HG03175 (cell line): ENCODE measurements around the gene NPAS2.

Experiments used
- ATAC-seq: cut with Tn5 transposase; IDR thresholded peaks from one replicate; pipeline ENCODE4 v1.9.1; 2021; ENCODE audit warnings: mild to moderate bottlenecking, moderate library complexity; ENCODE audit not compliant: unreplicated experiment

Gene NPAS2, protein sequence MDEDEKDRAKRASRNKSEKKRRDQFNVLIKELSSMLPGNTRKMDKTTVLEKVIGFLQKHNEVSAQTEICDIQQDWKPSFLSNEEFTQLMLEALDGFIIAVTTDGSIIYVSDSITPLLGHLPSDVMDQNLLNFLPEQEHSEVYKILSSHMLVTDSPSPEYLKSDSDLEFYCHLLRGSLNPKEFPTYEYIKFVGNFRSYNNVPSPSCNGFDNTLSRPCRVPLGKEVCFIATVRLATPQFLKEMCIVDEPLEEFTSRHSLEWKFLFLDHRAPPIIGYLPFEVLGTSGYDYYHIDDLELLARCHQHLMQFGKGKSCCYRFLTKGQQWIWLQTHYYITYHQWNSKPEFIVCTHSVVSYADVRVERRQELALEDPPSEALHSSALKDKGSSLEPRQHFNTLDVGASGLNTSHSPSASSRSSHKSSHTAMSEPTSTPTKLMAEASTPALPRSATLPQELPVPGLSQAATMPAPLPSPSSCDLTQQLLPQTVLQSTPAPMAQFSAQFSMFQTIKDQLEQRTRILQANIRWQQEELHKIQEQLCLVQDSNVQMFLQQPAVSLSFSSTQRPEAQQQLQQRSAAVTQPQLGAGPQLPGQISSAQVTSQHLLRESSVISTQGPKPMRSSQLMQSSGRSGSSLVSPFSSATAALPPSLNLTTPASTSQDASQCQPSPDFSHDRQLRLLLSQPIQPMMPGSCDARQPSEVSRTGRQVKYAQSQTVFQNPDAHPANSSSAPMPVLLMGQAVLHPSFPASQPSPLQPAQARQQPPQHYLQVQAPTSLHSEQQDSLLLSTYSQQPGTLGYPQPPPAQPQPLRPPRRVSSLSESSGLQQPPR

DNA sequence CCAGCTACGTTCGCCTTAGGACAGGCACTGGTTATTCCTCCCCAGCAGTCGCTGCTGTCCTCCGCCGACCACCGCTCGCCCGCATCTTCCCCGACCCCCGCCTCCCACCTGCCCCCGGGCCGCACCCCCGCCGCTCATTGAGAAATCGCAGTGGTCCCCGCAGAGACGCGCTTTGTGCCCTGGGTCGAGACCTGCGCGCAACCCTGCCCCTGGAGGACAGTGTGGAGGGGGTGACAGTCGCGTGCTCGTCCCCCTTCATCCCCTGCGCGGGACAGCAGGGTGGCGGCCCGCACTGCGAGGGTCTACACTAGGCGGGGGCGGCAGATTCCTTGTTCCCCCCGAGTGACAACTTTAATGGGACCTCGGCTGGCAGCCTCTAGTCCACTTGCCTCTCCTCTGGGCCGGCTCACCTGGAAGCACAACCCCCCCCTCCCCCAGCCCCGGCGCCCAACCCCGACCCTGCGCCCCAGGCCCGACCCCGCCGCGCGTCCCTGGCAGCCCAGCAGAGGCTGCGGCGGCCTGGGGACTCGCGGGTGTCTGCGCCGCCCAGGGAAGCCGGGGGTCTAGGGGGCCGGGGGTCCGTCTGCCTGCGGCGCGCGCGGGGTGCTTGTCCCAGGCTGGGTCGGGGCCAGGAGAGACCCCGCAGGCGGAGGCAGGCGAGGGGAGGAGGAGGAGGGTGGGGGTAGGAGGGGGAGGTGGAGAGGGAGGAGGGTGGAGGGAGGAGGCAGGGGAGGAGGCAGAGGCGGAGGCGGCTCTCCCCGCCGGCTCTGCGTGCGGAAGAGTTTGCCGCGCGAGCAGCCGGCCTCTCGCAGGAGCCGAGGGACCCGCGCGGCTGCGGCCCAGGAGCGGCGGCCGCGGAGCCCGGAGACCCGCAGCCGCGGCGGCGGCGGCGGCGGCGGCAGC lies at the start of gene NPAS2:
TSS of gene NPAS2 (plus strand) at position 770 of the 903 bp plus-strand sequence. CDS start 84,616 bp downstream, outside the sequence.
- ATAC-seq: no peak

DNA sequence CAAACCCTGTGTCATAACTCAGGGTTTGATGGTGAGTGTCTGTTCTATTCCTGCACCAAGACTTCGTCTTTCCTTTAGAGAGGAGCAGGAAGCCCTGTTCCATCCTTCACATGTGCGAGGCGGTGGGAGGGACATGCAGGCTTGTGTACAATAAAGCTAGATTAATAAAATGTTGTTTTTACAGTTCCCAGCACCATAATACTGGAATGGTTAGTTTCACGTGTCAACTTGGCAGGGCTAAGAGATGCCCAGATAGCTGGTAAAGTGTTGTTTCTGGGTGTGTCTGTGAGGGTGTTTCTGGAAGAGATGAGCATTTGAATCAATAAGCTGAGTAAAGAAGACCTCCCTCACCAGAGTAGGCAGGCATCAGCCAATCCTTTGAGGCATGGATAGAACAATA lies 48.8 kb upstream of the NPAS2 start:
- no peak for ATAC-seq

DNA sequence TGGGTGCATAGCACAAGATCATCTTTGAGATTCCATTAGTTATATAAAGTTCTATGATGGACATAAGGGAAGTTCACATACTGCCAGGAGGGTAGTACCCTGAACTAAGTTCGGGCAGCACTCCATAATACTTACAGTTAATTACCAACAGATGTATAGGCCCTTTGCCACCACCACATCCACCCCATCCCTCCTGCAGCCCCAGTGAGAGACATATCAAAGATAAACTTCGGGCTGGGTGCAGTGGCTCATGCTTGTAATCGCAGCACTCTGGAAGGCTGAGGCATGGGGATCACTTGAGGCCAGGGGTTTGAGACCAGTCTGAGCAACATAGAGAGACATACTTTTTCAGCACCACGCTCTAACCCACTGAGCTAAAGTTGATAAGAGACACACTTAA lies 46.4 kb upstream of the NPAS2 start:
- no peak for ATAC-seq

DNA sequence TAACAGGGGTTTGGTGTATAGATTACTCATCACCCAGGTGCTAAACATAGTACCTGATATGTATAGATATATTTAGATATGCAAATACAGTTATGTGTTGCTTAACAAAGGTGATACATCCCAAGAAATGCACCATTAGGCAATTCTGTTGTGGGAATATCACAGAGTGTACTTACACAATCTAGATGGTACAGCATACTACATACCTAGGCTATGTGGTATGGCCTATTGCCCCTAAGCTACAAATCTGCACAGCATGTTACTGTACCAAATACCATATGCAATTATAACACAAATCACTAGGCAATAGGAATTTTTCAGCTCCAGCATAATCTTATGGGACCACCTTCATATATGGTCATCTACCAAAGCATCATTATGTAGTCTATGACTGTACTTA lies 43.5 kb upstream of the NPAS2 start:
- ATAC-seq: no peak

DNA sequence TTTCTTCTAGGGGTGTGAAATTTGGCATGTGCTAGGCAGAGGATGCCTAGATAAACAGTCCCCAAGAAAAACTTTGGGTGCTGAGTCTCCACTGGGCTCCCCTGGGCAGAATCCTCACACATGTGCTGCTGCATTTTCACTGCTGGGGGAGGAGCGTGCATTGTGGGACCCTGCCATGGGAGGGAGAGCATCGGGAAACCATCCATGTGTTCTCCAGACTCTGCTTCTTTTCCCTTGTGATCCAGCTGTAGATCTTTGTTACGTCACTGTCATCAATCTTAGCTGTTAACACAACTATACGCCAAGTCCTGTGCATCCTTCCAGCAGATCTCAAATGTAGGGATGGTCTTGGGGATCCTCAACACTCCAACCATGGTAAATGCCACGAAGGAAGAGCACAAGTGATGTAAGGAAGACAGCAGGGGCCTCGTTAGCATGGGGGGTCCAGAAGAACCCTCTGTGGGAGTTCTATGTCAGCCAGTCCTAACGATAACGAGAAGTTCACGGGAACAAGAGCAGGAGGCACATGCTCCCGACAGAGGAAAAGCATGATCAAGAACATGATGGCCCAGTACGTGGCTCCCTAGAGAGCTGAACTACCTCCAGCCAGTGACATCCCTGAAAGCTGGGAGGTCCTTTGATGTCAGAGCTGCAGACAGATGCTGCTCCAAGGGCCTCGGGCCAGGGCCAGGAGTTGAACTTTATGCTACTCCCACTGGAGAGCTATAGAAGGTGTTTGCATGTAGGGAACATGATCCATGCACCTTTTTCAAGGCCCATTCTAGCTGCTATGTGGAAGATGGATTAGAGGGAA lies 41.1 kb upstream of the NPAS2 start:
- no peak for ATAC-seq

DNA sequence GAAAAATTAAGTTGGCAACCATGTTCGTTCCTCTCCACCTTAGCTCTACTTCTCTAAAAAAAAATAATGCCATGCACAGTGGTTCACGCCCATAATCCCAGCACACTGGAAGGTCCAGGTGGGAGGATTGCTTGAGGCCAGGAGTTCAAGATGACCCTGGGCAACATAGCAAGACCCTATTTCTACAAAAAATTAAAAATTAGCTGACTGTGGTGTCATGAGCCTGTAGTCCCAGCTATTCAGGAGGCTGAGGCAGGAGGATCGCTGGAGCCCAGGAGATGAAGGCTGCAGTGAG lies 40.1 kb upstream of the NPAS2 start:
- no peak for ATAC-seq

DNA sequence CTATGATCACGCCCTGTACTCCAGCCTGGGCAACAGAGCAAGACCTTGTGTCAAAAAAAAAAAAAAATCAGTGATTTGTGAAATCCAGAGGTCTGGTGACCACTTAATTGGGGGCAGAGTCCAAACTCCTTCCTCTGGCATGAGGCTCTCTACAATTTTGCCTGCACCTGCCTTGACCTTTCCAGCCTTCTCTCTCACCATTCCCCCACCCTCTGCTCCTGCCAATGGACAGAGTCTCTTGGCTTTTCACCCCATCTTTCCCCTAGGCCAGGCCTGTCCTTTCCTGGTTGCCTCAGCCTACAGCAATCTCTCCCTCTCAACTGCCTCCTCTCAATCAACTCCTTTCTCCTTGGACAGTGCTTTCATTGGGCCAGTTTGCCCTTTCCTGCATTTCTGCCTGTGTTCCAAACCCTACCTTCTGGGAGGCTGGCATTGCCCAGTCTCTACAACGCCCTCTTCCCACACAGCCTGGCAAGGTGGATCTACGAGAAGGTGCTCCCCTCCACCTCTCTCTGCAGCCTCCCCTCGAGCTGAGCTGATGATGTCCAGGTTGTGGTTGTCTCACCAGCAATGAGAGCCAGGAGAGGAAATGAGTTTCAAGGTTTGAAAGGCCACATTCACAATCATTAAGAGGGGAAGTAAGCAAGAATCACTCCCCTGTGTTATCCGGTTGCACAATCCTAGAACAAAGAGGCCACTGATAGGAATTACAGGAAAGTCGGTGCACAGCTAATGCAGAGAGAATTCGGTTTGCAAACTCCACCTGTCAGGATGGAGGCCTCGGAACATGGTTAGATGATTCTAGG lies 39.5 kb upstream of the NPAS2 start:
- no peak for ATAC-seq

DNA sequence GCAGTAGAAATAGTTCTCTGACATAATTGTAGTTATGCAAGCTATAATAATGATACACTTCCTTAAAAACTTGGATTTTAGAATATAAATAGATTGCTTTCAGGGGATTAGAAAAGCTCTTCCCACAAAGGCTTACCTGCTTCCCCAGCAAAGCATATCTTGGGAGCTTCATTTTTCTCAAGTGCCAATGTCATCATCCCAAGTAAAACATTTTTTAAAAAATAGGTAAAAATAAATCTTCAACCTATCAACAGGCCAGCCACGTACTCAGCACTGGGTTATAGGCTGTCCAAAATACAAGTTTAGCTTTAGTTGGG lies 39.0 kb upstream of the NPAS2 start:
- no peak for ATAC-seq

DNA sequence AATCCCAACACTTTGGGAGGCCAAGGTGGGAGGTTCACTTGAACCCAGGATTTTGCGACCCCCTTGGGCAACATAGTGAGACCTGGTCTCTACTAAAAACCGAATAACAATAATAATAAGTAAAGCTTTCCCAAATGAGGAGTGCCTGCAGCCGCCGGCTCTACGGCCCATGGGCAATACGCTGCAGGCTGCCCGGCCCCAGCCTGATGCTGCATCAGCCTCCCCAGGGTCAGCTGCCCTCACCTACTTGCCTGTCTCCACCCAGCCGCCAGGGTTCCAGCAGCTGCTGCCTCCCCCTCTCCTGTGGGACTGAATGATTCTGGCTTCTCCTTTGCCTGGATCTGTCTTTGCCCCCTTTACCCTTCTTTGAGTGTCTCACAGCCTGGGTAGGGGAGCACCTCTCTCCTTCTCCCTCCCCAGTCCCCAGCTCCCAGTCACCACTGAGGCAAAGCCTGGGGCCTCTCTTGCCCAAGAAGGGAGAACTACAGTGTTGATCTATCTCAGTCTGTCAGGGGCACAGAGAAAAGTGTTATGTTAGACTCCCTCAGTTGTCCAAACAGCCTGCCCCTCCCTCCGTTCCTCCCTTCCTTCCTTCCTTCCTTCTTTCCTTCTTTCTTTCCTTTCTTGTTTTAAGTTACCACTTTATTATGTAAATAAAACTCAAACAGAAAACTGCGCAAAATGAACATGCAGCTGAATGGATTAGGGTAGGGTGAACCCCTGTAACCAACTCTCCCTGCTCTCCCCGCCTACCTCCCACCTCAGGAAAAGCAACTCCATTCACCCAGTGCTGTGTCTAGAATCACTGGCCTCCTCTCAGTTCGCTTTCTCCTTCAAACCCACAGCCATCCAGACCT lies 38.2 kb upstream of the NPAS2 start:
- no peak for ATAC-seq

DNA sequence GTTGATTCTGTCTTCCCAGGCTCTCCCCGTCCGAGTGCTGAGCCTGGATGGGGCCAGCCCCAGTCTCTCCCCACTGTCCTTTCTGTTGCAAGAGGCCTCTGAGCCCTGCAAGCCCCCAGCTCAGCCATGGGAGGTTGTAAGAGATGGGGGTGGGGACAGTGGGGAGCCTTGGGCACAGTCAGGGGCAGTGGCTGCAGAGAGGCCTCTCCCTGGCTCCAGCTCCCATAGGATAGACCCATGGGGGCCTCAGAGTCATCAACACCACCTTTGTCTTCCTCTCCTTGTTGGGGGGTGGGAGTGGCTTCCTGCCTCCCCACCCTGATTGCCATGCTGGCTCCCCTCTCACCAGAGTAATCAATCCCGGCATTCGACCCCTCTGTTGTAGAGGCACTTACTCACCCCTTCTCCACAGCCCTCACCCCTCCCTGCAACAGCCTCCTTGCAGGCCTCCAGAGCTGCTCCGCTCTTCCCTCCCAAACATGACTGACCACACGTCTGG lies 37.5 kb upstream of the NPAS2 start:
- no peak for ATAC-seq

DNA sequence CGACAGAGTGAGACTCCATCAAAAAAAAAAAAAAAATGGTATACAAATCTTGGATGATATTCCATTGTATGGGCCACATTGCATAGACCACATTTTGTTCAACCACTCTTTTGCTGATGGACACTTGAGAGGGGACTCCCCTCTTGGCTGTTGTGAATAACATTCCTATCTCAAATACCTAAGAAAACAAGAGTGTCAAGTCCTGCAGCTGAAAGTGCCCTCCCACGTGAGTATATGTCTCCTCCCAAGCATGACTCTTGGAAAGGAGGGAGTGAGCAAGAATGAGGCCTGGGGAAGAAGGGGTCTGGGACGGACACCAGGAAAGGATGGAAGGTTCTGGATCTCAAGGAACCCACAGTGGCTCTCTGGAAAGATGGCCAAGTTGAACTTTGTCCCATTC lies 36.0 kb upstream of the NPAS2 start:
- ATAC-seq: no peak

DNA sequence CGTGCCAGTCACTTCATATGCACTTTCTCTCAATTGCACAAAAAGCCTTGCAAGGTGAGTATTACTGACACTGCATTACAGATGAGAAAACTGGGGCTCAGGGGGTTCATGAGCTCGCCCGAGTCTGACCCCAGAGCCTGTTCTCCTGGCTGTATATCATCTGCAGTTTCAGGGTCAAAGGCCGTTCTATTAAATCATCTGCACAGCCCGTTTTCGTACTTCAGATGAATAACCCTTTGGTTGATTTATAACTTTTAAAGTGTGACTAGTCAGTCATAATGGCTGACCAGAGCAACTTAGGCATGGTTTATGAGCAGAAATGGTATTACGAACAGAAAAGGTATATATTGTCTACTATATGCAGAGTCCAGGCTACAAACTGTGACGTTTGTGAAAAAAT lies 35.3 kb upstream of the NPAS2 start:
- no peak for ATAC-seq

DNA sequence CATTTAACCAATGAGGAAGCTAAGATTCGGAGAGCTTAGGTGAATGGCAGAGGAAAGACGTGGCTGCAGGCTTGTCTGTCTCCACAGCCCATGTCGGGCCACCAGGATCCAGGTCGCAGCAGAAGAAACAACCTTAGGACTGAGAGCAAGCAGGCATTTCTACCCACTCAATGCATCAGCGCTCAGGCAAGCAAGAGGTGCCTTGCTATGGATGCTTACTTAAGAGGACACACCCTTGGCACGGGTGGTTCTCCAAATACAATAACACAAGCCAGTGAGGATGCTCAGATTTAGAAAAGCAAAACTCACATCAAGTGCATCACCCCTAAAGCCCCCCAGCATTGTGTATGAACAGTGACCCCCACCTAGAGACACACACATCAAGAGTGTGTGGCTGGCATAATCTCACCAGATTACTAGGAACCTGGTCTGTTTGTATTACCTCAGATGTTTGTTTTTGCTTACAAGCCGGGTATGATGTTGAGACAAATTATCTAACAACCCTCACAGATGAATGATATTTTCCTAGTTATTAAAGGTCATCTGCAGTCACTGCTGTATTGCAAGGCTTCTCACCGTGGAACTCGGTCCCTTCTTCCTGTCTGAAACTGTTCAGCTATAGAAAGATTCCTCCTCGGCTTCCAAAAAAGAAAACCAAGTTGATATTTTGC lies 34.2 kb upstream of the NPAS2 start:
- no peak for ATAC-seq

DNA sequence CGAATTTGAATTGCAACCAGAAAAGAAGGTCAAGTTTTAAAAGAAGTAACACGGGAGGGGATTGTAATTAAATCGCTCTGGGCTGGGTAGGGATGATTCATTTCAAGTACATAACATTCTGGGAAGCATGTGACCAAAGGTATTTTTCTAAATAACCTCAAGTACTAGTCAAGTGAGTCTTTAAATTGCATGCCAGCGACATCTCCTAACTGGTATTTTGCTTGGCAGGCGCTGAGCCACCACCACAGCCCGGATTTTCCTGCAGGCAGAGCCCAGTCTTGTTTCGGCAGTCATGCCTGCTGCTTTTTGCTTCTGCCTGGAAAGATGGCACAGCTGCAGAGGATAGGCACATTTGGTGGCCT lies 33.7 kb upstream of the NPAS2 start:
- ATAC-seq: no peak

DNA sequence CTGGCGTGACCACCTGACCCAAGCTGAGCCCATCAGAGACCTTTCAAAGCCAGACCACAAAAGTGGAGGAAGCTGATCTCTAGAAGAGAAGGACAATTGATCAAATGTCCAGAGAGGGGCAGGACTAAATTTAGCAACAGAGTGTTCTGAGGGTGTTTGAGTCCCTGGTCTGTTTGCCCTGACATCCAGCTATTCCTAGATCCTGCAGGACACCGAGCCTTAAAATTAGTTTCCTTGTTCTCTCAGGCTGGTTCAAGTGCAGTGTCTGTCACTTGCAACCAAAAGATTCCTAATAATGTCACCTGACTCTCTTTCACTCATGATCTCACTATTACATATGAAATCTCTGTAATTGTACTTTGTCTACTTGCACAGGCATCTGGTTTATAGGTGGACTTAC lies 33.0 kb upstream of the NPAS2 start:
- no peak for ATAC-seq

DNA sequence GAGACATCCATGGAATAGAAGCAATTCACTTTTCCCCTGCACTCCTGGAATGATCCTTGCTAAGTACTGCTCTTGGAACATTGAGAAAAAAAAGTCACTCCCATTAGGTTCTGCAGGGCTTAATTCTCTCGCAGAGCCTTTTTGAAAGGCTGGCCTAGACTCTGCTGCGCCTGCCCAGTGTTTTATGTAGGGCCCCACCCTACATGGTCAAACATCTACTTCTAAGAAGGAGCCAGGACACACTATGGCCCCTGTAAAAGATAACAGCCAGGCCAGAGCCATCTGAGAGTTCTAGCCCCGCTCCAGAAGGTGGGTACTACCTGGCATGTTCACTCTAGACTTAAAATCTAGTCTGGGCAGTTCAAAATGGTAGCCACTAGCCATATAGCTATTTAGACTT lies 30.6 kb upstream of the NPAS2 start:
- no peak for ATAC-seq

DNA sequence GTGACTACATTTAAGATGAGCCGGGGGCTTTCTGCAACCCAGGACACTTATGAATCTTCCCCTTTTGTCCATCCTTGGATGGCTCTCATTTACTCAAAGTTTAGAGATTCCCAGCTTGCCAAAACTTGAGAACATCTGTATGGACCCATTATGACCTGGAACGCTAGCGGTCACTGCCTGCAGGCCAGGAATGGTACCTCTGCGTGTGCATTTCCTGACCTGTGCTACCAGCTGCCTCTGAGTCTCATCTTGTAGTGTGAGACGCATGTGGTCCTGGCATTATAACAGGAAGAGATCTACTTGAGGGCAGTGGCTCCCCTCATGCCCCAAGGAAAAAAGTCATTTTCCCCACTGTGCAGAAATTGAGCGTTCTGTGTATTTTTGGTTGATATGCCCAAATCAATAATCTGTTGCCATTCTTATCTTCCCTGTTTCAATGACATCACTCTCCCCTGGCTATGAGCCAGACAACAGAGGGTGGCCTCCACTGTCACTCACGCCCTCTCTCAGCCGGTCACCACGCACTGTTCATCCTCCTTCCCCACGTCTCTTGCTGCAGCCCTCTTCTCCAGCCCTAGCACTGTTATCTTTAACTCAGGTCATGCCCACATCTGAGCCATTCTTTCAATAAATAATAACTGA lies 28.5 kb upstream of the NPAS2 start:
- no peak for ATAC-seq

DNA sequence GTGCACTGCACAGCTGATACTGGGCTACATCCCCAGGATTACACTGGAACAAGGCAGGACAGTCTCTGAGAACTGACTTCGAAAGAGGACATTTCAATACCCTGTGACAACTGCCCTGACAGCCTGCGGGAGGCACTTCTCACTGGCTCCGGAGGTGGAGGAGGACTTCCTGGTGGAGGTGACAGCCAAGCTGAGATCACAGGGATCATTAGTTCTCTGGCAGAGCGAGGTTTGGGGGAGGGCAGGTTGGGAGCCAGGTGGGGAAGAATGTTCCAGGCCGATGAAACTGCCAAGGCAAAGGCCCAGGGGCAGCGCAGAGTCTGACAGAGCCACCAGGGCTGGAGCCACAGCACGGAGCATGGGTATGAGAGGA lies 28.0 kb upstream of the NPAS2 start:
- no peak for ATAC-seq
